Skeletal muscle tissue (tissue), 4 donors: ENCODE results near the gene INTS3. TPM values are rescaled to one million over a fixed set of nuclear protein-coding genes. Genes with fewer than 3 reads are reported as not detected.
"Not testable (repeated sequence)": the region's sequence is repeated elsewhere in the genome, so short reads cannot be mapped to it uniquely, and the experiment has no call there.

ENCODE experiments used
- H3K27ac ChIP-seq: one replicate; pipeline ENCODE4 v1.7.0; 2013; ENCODE audit warnings: mild to moderate bottlenecking, low read depth, low read length, inconsistent platforms
- H3K27me3 ChIP-seq, 3 donors: one replicate each; pipeline ENCODE4 v1.7.0; 2013; ENCODE audit warnings: low read length in 3 of 3; ENCODE audit not compliant: control insufficient read depth in 3 of 3, insufficient read depth in 3 of 3
- H3K36me3 ChIP-seq, 3 donors: one replicate each; pipeline ENCODE4 v1.7.0; 2013; ENCODE audit warnings: low read length in 3 of 3; ENCODE audit not compliant: control insufficient read depth in 3 of 3, insufficient read depth in 3 of 3
- H3K4me1 ChIP-seq, 3 donors: one replicate each; pipeline ENCODE4 v1.7.0; 2013; ENCODE audit warnings: low read length in 3 of 3, mild to moderate bottlenecking in 3 of 3; ENCODE audit not compliant: control insufficient read depth in 3 of 3, insufficient read depth in 3 of 3
- H3K4me3 ChIP-seq, 3 donors: one replicate each; pipeline ENCODE4 v1.7.0; 2013; ENCODE audit warnings: low read length in 3 of 3
- H3K9ac ChIP-seq, 3 donors: one replicate each; pipeline ENCODE4 v1.7.0; 2013; ENCODE audit warnings: low read length in 3 of 3, mild to moderate bottlenecking in 3 of 3, moderate library complexity in 2 of 3, low read depth in 1 of 3
- H3K9me3 ChIP-seq, 3 donors: one replicate each; pipeline ENCODE4 v1.7.0; 2013; ENCODE audit warnings: low read length in 3 of 3; ENCODE audit not compliant: control insufficient read depth in 3 of 3
- total RNA-seq: library from RNA; depleted of rRNA; stranded (reverse); fragments of >200 nt; gene quantifications from one replicate; pipeline ENCODE4 v1.2.3, GENCODE V29; 2014
- donor health status: Osteomylitis.

INTS3 gene
- total RNA-seq, 1 donor from 2014 or later, result 24.0 TPM

- H3K27me3 ChIP-seq, result no peaks in the 10 kb centered on the region
- peaks cover 26 to 40% (median 30%) of the 10 kb centered on the region in 3 donors for H3K4me1 ChIP-seq
- H3K9me3 ChIP-seq, result no peaks in the 10 kb centered on the region
- H3K36me3 ChIP-seq, result peaks cover 37 to 62% (median 61%) of the 10 kb centered on the region in 3 donors
- H3K9ac ChIP-seq, result no peak overlapping the region
- no peak overlapping the region for H3K4me3 ChIP-seq
- H3K27ac ChIP-seq, result peak overlapping the region; percentile 39
Measured at GRCh38 chr1:153752072-153752471, 24.2 kb downstream of the INTS3 start.

- Histone ChIP-seq H3K9me3 (no peaks in the 10 kb centered on the region), H3K9ac (no peak overlapping the region), H3K36me3 (peaks cover 36 to 64% (median 63%) of the 10 kb centered on the region in 3 donors), H3K4me1 (peaks cover 23 to 35% (median 28%) of the 10 kb centered on the region in 3 donors), H3K27me3 (no peaks in the 10 kb centered on the region), H3K27ac (peak overlapping the region; percentile 39), H3K4me3 (no peak overlapping the region)
Measured at GRCh38 chr1:153752571-153753195, 24.8 kb downstream of the INTS3 start.

- Histone ChIP-seq H3K4me3 (no peak overlapping the region), H3K36me3 (peaks cover 45 to 71% (median 67%) of the 10 kb centered on the region in 3 donors), H3K27me3 (no peaks in the 10 kb centered on the region), H3K9ac (no peak overlapping the region), H3K4me1 (peaks cover 7 to 20% (median 12%) of the 10 kb centered on the region in 3 donors), H3K9me3 (no peaks in the 10 kb centered on the region), H3K27ac (no peak overlapping the region)
Measured at GRCh38 chr1:153754266-153754665, 26.4 kb downstream of the INTS3 start.

GRCh38 chr1:153760440-153760839 lies 32.6 kb downstream of the INTS3 start:
- peaks cover 62 to 72% (median 70%) of the 10 kb centered on the region in 3 donors for H3K36me3 ChIP-seq
- H3K4me1 ChIP-seq, result peaks cover 0 to 10% (median 5%) of the 10 kb centered on the region in 3 donors
- no peak overlapping the region for H3K27ac ChIP-seq
- no peak overlapping the region for H3K9ac ChIP-seq
- no peaks in the 10 kb centered on the region for H3K9me3 ChIP-seq
- H3K4me3 ChIP-seq, result no peak overlapping the region
- no peaks in the 10 kb centered on the region for H3K27me3 ChIP-seq

GRCh38 chr1:153763365-153764225 lies 35.7 kb downstream of the INTS3 start:
- H3K9me3 ChIP-seq, result no peaks in the 10 kb centered on the region
- H3K36me3 ChIP-seq, result peaks cover 62 to 71% (median 65%) of the 10 kb centered on the region in 3 donors
- peak overlapping the region; percentile 6 for H3K27ac ChIP-seq
- H3K4me1 ChIP-seq, result peaks cover 0 to 10% (median 5%) of the 10 kb centered on the region in 3 donors
- no peaks in the 10 kb centered on the region for H3K27me3 ChIP-seq
- H3K9ac ChIP-seq, result no peak overlapping the region
- H3K4me3 ChIP-seq, result no peak overlapping the region

- H3K36me3 ChIP-seq, result peaks cover 62 to 73% (median 63%) of the 10 kb centered on the region in 3 donors
- peak overlapping the region; percentile 6 for H3K27ac ChIP-seq
- peaks cover 3 to 10% (median 5%) of the 10 kb centered on the region in 3 donors for H3K4me1 ChIP-seq
- H3K9ac ChIP-seq, result no peak overlapping the region
- no peak overlapping the region for H3K4me3 ChIP-seq
- H3K9me3 ChIP-seq, result no peaks in the 10 kb centered on the region
- H3K27me3 ChIP-seq, result no peaks in the 10 kb centered on the region
Measured at GRCh38 chr1:153764310-153764709, 36.5 kb downstream of the INTS3 start.

- not testable (repeated sequence) for H3K27ac ChIP-seq, H3K9me3 ChIP-seq, H3K4me3 ChIP-seq, H3K9ac ChIP-seq, H3K27me3 ChIP-seq
- peaks cover 61 to 71% (median 63%) of the 10 kb centered on the region in 3 donors for H3K36me3 ChIP-seq
- peaks cover 9 to 25% (median 9%) of the 10 kb centered on the region in 3 donors for H3K4me1 ChIP-seq
Measured at GRCh38 chr1:153766663-153767062, 38.8 kb downstream of the INTS3 start.

GRCh38 chr1:153767519-153767918 lies 39.7 kb downstream of the INTS3 start:
- Histone ChIP-seq H3K4me1 (peaks cover 9 to 33% (median 14%) of the 10 kb centered on the region in 3 donors), H3K4me3 (no peak overlapping the region), H3K9me3 (no peaks in the 10 kb centered on the region), H3K27ac (no peak overlapping the region), H3K27me3 (no peaks in the 10 kb centered on the region), H3K9ac (no peak overlapping the region), H3K36me3 (peaks cover 68 to 72% (median 70%) of the 10 kb centered on the region in 3 donors)

- Histone ChIP-seq H3K27me3 (no peaks in the 10 kb centered on the region), H3K4me1 (peaks cover 3 to 38% (median 22%) of the 10 kb centered on the region in 3 donors), H3K9ac (no peak overlapping the region), H3K36me3 (peaks cover 65 to 70% (median 68%) of the 10 kb centered on the region in 3 donors), H3K4me3 (no peak overlapping the region), H3K9me3 (no peaks in the 10 kb centered on the region), H3K27ac (no peak overlapping the region)
Measured at GRCh38 chr1:153768316-153769181, 40.7 kb downstream of the INTS3 start.
